Measurements from ENCODE around the gene HNF1B.

HNF1B gene, protein sequence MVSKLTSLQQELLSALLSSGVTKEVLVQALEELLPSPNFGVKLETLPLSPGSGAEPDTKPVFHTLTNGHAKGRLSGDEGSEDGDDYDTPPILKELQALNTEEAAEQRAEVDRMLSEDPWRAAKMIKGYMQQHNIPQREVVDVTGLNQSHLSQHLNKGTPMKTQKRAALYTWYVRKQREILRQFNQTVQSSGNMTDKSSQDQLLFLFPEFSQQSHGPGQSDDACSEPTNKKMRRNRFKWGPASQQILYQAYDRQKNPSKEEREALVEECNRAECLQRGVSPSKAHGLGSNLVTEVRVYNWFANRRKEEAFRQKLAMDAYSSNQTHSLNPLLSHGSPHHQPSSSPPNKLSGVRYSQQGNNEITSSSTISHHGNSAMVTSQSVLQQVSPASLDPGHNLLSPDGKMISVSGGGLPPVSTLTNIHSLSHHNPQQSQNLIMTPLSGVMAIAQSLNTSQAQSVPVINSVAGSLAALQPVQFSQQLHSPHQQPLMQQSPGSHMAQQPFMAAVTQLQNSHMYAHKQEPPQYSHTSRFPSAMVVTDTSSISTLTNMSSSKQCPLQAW

DNA sequence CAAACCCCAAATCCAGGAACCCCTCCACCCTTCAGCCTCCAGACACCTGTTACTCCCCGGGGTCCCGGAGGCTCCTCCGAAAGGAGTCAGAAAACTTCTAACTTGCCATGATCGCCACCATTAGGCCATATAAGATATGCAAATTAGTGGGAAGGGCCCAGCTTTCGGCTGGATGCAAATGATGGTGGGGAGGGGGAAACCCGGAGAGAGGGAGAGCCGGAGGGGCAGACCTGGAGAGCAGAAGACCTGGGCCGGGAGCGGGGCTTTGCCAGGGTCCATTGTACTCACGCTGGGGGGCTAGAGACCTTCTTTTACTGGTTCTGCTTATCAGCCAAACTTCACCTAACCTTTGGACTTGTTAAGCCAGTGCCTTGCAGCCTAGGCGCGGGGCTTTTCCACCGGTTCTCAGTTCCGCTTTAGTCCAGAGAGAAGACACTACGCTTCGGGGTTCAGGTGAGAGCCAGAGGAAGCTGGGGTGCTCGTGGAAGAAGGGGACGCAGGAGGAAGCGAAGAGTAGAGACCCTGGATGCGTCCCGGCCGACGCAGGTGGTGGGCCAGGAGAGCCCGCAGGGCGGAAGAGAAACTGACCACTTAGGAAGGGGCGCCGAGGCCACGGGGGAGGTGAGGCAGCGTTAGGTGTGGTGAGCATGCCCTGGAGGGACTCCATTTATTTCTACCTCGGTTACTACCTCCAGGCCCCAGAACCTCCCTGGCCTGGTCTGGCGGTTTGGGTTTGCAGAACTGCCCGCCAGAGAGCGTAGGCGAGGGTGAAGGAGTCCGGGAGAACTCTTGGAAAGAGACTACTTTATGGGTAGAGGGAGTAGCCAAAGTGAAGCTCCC, at the start of gene HNF1B:
Gene HNF1B, minus strand, starts transcription at position 99 of the 840 bp plus-strand sequence. CDS start 175 bp downstream, outside the sequence.
- peak; percentile 68 for DNase-seq (ENCODE audit: low spot score)

- DNase-seq (ENCODE audit: low spot score): no peak
Observed at GRCh38 chr17:37792787-37793186, 47.9 kb upstream of the HNF1B start.

- peak; percentile 69 for DNase-seq (ENCODE audit: low spot score)
Observed at GRCh38 chr17:37791447-37792399, 46.9 kb upstream of the HNF1B start.

- DNase-seq (ENCODE audit: low spot score): no peak
Observed at GRCh38 chr17:37789771-37790541, 45.1 kb upstream of the HNF1B start.

DNA sequence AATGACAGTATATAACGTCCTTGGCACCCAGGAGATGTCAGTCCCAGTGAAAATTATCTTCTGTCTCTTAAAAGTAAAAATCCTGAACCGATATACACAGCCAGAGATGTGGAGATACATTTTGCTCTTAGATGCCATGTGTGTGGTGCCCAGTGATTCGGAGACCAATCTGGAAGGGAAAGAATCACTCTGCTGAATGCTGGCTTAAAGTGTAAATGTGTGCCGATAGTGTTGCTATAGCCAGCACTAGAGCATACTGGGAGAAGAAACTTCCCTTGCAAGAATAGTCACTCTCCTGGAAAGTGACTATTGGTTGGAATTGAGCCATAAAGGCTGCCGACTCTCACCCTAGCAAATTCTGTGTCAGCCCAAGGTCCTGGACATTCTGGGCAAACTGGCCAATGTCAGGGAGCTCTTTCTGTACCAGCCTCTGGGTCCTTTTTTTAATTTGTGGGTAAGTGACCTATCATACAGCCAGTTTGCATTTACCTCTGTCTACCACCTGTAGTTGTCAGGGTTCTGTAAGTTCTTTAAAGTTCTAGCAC, 44.2 kb upstream of the HNF1B start:
- no peak for DNase-seq (ENCODE audit: low spot score)

GRCh38 chr17:37788526-37788925, 43.7 kb upstream of the HNF1B start:
- no peak for DNase-seq (ENCODE audit: low spot score)

DNA sequence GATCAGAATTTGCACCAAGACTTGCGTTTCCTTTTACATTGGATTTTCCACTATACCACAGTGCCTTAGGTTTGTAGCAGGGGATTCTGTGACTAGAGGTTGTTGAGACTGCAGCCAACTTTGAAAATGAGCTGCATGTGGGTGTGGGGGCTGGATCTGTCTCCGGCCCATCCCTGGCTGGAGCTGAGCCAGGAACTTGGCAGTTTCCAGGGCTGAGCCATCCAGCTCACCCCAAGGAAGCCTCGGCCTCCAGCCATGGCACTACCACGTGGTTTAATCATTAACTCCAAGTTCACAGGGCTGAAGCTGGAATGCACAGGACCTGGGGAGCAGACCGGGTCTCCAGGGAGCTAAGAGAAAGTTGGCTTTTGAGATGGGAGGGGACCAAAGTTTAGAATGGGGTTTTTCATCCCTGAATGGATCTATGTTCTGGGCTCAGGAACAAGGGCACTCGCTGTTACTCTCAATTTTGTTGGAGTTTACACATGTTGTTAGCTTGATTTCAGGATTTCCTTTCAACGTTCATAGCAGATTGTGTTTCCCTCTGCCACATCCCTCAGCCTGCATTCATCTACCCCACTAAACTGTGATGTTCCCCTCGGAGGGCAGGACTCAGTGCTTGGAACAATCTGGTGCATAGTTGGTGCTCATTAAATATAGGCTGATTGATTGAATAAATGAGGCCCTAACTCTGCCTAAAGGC, 42.3 kb upstream of the HNF1B start:
- DNase-seq (ENCODE audit: low spot score): no peak

DNA sequence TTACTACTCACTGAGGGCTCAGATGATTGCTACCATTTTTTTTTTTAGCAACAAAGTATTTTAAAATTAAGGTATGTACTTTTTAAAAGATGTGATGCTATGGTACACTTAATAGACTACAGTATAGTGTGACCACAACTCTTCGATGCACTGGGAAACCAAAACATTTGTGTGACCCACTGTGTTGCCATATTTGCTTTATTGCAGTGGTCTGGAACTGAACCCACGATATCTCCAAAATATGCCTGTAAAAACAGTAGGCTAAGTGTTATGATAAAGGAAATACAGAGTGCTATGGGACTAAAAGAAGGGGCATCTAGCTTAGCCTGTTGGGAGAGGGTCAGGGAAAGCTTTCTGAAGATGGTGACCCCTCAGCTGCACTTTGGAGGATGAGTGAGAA, 41.6 kb upstream of the HNF1B start:
- DNase-seq (ENCODE audit: low spot score): no peak

GRCh38 chr17:37782460-37782859, 37.6 kb upstream of the HNF1B start:
- DNase-seq (ENCODE audit: low spot score): peak; percentile 26

GRCh38 chr17:37781451-37781850, 36.6 kb upstream of the HNF1B start:
- no peak for DNase-seq (ENCODE audit: low spot score)

- DNase-seq (ENCODE audit: low spot score): no peak
Observed at GRCh38 chr17:37779554-37779953, 34.7 kb upstream of the HNF1B start.

GRCh38 chr17:37774504-37774903, 29.6 kb upstream of the HNF1B start:
- peak; percentile 21 for DNase-seq (ENCODE audit: low spot score)

GRCh38 chr17:37772982-37773381, 28.1 kb upstream of the HNF1B start:
- DNase-seq (ENCODE audit: low spot score): no peak

DNA sequence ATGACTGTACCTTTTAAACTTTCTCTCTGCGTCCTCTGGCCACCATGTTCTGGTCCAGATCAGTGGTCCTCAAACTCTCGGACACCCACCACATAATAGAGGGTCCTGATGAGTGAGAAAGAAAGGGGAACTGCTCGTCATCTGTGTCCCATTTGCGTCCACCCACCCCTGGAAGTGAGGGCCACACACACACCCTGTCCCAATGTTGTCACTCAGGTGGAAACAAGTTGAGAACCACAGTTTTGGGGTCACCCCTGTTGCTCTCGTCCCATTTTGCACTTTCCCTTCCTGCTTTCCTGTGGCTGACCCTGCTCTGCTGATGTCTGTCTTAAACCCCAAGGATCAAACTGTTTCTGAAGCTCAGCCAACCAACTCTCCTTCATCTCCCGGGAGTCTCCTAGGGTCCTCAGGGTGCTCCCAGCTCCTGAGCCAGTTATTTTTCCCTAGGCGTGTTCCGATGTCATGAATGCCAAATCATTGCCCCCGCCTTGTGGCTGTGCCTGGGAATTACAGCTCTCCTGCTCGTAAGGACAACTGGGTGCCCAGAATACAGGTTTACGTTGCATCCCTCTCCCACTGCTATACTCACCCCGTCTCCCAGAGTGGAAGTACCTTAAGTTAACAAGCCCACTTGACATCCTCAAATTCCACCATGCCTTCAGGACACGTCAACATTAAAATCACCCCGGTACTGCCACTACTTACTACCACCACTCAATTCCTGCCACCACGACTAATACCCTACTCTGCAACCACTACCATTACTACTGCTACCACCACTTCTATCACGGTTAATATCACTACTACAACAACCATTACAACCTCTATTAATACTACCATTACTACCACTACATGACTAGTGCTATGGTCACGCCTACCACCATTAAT, 26.0 kb upstream of the HNF1B start:
- DNase-seq (ENCODE audit: low spot score): peak; percentile 20

- no peak for DNase-seq (ENCODE audit: low spot score)
Observed at GRCh38 chr17:37769050-37769449, 24.2 kb upstream of the HNF1B start.

DNA sequence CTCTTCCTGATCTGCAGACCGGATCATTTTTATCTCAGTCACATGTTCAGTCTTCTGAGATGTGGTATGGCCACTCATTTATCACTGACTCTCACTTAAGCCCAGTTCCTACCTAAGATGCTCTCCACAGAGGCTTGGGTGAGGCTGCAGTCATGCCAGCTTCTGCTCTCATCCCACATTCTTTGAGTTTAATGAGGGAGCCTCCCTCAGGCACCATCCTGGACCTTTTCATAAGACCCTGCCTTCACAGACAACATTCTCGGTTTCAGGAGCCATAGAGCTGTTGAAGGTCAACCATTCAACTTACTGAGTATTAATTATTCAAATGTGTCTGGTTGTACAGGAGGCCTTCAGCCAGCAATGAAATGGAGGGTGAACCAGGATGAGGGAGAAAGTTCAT, 23.6 kb upstream of the HNF1B start:
- DNase-seq (ENCODE audit: low spot score): no peak

GRCh38 chr17:37766971-37767370, 22.1 kb upstream of the HNF1B start:
- DNase-seq (ENCODE audit: low spot score): no peak

- DNase-seq (ENCODE audit: low spot score): no peak
Observed at GRCh38 chr17:37764383-37764782, 19.5 kb upstream of the HNF1B start.

GRCh38 chr17:37762666-37763065, 17.8 kb upstream of the HNF1B start:
- no peak for DNase-seq (ENCODE audit: low spot score)
